WTC11 (cell line): Measurements from ENCODE around the gene MYOZ3. TPM values are rescaled to one million over a fixed set of nuclear protein-coding genes. Genes with fewer than 3 reads are reported as not detected.

Source experiments
- ATAC-seq: fragments of 200-7000 bp; cut with Tn5 transposase; 2 replicates; pipeline ENCODE4 v1.10.0; 2021; ENCODE audit warnings: mild to moderate bottlenecking, moderate library complexity
- CTCF ChIA-PET: fragments of 300-600 bp; sonication (Branson Sonifier 250); formaldehyde crosslinking; loops from one replicate; lab custom pipeline; 2021; ENCODE audit warnings: antibody characterized with exemption; lab: Charles Lee
- POLR2A ChIA-PET: fragments of 350-600 bp; sonication (Branson Sonifier 250); formaldehyde crosslinking; loops from one replicate; lab custom pipeline; 2021; ENCODE audit warnings: antibody characterized with exemption; lab: Charles Lee
- DNase-seq: peaks from one replicate; pipeline ENCODE4 v3.0.0; 2021; ENCODE audit warnings: low spot score
- H3K27ac Mint-ChIP-seq: 2 replicates; pipeline ENCODE4 v1.8.0; 2021; ENCODE audit warnings: mixed read lengths
- H3K27me3 Mint-ChIP-seq: 2 replicates; pipeline ENCODE4 v1.8.0; 2021; ENCODE audit warnings: low read depth, mild to moderate bottlenecking, moderate library complexity, mixed read lengths
- H3K36me3 Mint-ChIP-seq: 2 replicates; pipeline ENCODE4 v1.8.0; 2021; ENCODE audit warnings: mixed read lengths
- H3K4me1 Mint-ChIP-seq: 2 replicates; pipeline ENCODE4 v1.8.0; 2022; ENCODE audit warnings: mixed read lengths
- H3K4me3 Mint-ChIP-seq: 2 replicates; pipeline ENCODE4 v1.8.0; 2021; ENCODE audit warnings: mild to moderate bottlenecking, moderate library complexity, mixed read lengths
- H3K9me3 Mint-ChIP-seq: 2 replicates; pipeline ENCODE4 v1.8.0; 2021; ENCODE audit warnings: mixed read lengths
- CREM ChIP-seq: sonication (generic); formaldehyde crosslinking; IDR thresholded peaks from 2 replicates; pipeline ENCODE4 v1.8.1; 2022; ENCODE audit warnings: mild to moderate bottlenecking, missing genetic modification reagents, moderate library complexity
- ELF4 ChIP-seq: sonication (generic); formaldehyde crosslinking; IDR thresholded peaks from 2 replicates; pipeline ENCODE4 v1.8.1; 2022; ENCODE audit warnings: low read depth, mild to moderate bottlenecking, moderate library complexity, missing genetic modification reagents
- JAZF1 ChIP-seq: fragments of 250-450 bp; sonication (Bioruptor Pico); IDR thresholded peaks from 2 replicates; pipeline ENCODE4 v1.9.0; 2021; ENCODE audit warnings: moderate library complexity, mild to moderate bottlenecking, inconsistent platforms
- JUN ChIP-seq: sonication (generic); formaldehyde crosslinking; IDR thresholded peaks from 2 replicates; pipeline ENCODE4 v1.8.0; 2023; ENCODE audit warnings: mild to moderate bottlenecking, missing genetic modification reagents
- SMAD4 ChIP-seq: sonication (generic); formaldehyde crosslinking; IDR thresholded peaks from 2 replicates; pipeline ENCODE4 v1.8.0; 2022; ENCODE audit warnings: mild to moderate bottlenecking, missing genetic modification reagents
- ZNF671 ChIP-seq: fragments of 250-450 bp; sonication (Bioruptor Pico); IDR thresholded peaks from 2 replicates; pipeline ENCODE4 v1.8.0; 2021; ENCODE audit warnings: mild to moderate bottlenecking
- total RNA-seq: library from RNA; stranded (reverse); gene quantifications from 3 replicates; pipeline ENCODE4 v1.2.3, GENCODE V29; 2021
- TF ChIP-seq, protein P1 (sequence below): fragments of 250-450 bp; sonication (Bioruptor Pico); IDR thresholded peaks from 2 replicates; pipeline ENCODE4 v1.9.0; 2021; ENCODE audit warnings: mild to moderate bottlenecking, borderline replicate concordance
- TF ChIP-seq, protein P2 (sequence below): sonication (generic); formaldehyde crosslinking; IDR thresholded peaks from 2 replicates; pipeline ENCODE4 v1.8.0; 2022; ENCODE audit warnings: mild to moderate bottlenecking, missing genetic modification reagents
- TF ChIP-seq, protein P3 (sequence below): fragments of 250-450 bp; sonication (Bioruptor Pico); IDR thresholded peaks from 2 replicates; pipeline ENCODE4 v1.9.0; 2021; ENCODE audit warnings: moderate library complexity, mild to moderate bottlenecking, inconsistent platforms, borderline replicate concordance
- TF ChIP-seq, protein P4 (sequence below): sonication (generic); formaldehyde crosslinking; IDR thresholded peaks from 2 replicates; pipeline ENCODE4 v1.8.1; 2023; ENCODE audit warnings: mild to moderate bottlenecking, missing genetic modification reagents, moderate library complexity

Gene MYOZ3
- total RNA-seq, 1 experiment from 2014 or later, result 13.7 TPM

DNA sequence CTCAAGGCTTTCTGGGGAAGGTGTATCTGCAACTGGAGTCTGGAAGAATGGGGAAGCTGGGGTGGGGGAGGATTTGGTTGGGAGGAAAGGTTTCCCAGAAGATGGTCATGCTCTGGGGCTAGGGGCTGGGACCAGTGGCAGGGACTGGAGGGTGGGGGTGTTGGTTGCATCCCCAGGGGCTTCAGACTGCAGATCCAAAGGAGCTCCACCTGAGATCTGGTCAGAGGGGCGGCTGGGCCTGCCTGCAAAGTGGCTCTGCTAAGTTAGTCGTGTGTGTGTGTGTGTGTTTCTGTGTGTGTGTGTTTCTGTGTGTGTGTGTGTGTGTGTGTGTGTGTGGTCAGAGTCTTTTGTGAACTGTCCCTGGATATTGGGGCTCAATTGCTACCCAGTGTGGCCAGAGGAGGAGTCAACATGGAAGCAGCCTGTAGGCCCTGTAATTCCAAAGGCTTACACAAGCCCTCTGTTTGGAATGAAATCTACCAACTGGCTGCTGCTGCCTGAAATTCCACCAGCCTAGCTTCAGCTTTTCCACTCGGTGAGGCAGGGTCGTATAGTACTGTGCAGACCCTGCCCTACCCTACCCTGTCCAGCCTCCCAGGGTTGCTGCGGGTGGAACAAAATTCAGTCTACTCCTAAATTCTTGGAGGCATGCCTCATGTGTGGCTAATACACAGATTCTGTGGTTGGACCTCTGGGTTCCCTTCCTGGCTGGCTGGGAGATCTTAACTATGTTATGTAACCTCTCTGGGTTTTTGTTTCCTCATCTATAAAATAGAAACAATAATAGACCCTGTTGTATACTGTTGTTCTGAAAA is 33.1 kb upstream of the MYOZ3 start:
- ATAC-seq (no peak), DNase-seq (no peak)
- peaks cover 26% of the 10 kb centered on the region for H3K27me3 Mint-ChIP-seq
- ChIA-PET POLR2A (interaction anchor here (0.6 kb wide), 1 partner anchor 10 kb away, joined by 3 read pairs; no protein-coding TSS in a partner anchor), CTCF (interaction anchor here (0.5 to 1.6 kb wide), 2 partner anchors 14 to 170 kb away, joined by 3 to 4 read pairs; no protein-coding TSS in a partner anchor)
- TF ChIP-seq, protein P1, sequence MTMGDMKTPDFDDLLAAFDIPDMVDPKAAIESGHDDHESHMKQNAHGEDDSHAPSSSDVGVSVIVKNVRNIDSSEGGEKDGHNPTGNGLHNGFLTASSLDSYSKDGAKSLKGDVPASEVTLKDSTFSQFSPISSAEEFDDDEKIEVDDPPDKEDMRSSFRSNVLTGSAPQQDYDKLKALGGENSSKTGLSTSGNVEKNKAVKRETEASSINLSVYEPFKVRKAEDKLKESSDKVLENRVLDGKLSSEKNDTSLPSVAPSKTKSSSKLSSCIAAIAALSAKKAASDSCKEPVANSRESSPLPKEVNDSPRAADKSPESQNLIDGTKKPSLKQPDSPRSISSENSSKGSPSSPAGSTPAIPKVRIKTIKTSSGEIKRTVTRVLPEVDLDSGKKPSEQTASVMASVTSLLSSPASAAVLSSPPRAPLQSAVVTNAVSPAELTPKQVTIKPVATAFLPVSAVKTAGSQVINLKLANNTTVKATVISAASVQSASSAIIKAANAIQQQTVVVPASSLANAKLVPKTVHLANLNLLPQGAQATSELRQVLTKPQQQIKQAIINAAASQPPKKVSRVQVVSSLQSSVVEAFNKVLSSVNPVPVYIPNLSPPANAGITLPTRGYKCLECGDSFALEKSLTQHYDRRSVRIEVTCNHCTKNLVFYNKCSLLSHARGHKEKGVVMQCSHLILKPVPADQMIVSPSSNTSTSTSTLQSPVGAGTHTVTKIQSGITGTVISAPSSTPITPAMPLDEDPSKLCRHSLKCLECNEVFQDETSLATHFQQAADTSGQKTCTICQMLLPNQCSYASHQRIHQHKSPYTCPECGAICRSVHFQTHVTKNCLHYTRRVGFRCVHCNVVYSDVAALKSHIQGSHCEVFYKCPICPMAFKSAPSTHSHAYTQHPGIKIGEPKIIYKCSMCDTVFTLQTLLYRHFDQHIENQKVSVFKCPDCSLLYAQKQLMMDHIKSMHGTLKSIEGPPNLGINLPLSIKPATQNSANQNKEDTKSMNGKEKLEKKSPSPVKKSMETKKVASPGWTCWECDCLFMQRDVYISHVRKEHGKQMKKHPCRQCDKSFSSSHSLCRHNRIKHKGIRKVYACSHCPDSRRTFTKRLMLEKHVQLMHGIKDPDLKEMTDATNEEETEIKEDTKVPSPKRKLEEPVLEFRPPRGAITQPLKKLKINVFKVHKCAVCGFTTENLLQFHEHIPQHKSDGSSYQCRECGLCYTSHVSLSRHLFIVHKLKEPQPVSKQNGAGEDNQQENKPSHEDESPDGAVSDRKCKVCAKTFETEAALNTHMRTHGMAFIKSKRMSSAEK (CRISPR knock-in tag), result no peak
- no peak for TF ChIP-seq ELF4 (CRISPR knock-in tag)
- H3K4me1 Mint-ChIP-seq, result peaks cover 7% of the 10 kb centered on the region
- H3K27ac Mint-ChIP-seq, result no peak overlapping the region
- H3K9me3 Mint-ChIP-seq, result no peaks in the 10 kb centered on the region
- H3K4me3 Mint-ChIP-seq, result no peak overlapping the region
- H3K36me3 Mint-ChIP-seq, result no peaks in the 10 kb centered on the region

DNA sequence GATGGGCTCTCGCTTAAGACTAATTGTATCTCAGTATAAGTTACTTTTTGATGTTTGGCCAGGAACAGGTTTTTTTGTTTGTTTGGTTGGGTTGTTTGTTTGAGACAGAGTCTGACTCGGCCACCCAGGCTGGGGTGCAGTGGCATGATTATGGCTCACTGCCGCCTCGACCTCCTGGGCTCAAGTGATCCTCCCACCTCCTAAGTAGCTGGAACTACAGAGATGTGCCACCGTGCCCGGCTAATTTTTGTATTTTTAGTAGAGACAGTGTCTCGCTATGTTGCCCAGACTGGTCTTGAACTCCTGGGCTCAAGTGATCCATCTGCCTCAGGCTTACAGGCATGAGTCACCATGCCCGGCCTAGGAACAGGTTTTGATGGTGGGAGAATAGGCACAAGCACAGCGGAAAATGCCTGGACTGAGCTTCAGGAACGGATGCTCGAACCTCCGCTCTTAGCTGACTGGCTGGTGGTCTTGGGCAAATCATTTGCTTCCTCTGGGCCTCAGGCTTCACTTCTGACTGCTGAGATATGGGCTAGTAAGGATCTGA is 32.0 kb upstream of the MYOZ3 start:
- no peaks in the 10 kb centered on the region for H3K36me3 Mint-ChIP-seq
- POLR2A ChIA-PET, result no interaction called here
- H3K27me3 Mint-ChIP-seq, result peaks cover 15% of the 10 kb centered on the region
- no peak for DNase-seq
- no peak for ATAC-seq
- CTCF ChIA-PET, result interaction anchor here (1.6 to 2.9 kb wide), 2 partner anchors 15 to 27 kb away, joined by 4 to 12 read pairs; no protein-coding TSS in a partner anchor
- H3K9me3 Mint-ChIP-seq, result no peaks in the 10 kb centered on the region
- H3K4me3 Mint-ChIP-seq, result no peak overlapping the region
- H3K27ac Mint-ChIP-seq, result no peak overlapping the region
- H3K4me1 Mint-ChIP-seq, result peaks cover 5% of the 10 kb centered on the region
- no peak for TF ChIP-seq ZNF671 (CRISPR knock-in tag)
- TF ChIP-seq, protein P2, sequence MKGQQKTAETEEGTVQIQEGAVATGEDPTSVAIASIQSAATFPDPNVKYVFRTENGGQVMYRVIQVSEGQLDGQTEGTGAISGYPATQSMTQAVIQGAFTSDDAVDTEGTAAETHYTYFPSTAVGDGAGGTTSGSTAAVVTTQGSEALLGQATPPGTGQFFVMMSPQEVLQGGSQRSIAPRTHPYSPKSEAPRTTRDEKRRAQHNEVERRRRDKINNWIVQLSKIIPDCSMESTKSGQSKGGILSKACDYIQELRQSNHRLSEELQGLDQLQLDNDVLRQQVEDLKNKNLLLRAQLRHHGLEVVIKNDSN (CRISPR knock-in tag), result no peak
- TF ChIP-seq, protein P3, sequence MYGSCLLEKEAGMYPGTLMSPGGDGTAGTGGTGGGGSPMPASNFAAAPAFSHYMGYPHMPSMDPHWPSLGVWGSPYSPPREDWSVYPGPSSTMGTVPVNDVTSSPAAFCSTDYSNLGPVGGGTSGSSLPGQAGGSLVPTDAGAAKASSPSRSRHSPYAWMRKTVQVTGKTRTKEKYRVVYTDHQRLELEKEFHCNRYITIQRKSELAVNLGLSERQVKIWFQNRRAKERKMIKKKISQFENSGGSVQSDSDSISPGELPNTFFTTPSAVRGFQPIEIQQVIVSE (CRISPR knock-in tag), result no peak
- TF ChIP-seq SMAD4 (CRISPR knock-in tag), result no peak
- TF ChIP-seq, protein P4, sequence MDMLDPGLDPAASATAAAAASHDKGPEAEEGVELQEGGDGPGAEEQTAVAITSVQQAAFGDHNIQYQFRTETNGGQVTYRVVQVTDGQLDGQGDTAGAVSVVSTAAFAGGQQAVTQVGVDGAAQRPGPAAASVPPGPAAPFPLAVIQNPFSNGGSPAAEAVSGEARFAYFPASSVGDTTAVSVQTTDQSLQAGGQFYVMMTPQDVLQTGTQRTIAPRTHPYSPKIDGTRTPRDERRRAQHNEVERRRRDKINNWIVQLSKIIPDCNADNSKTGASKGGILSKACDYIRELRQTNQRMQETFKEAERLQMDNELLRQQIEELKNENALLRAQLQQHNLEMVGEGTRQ, result no peak
- no peak for TF ChIP-seq JAZF1
- no peak for TF ChIP-seq JUN
- TF ChIP-seq, all 79 proteins: peak for 0

DNA sequence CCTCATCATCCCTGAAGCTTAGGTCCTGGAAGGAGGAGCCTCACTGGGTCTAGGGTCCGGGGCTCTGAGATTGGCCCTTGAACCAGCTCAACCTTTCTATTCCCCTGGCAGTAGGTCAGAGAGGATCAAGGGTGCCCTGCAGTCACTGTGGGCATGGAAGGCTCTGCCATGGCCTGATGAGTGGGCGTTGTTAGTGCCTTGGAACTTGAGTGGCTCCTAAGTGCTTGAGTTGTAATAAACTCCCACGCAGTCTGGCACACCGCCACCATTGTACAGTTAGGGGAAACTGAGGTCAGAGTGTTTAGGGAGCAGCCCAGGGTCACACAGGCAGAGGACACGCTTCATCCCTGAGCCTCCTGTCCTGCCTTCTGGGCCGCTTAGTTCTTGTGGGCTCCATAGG is 31.0 kb upstream of the MYOZ3 start:
- no peak overlapping the region for H3K27ac Mint-ChIP-seq
- TF ChIP-seq CREM (CRISPR knock-in tag), result no peak
- TF ChIP-seq, protein P4, result no peak
- TF ChIP-seq ZNF671 (CRISPR knock-in tag), result no peak
- H3K4me3 Mint-ChIP-seq, result no peak overlapping the region
- ChIA-PET CTCF (interaction anchor here (2.1 to 2.9 kb wide), 2 partner anchors 26 to 69 kb away, joined by 5 to 12 read pairs; no protein-coding TSS in a partner anchor), POLR2A (no interaction called here)
- no peaks in the 10 kb centered on the region for H3K36me3 Mint-ChIP-seq
- H3K9me3 Mint-ChIP-seq, result no peaks in the 10 kb centered on the region
- peaks cover 11% of the 10 kb centered on the region for H3K27me3 Mint-ChIP-seq
- ATAC-seq (no peak), DNase-seq (no peak)
- peaks cover 4% of the 10 kb centered on the region; the same call in 1 of the 2 replicates for H3K4me1 Mint-ChIP-seq
